Caco-2 (cell line): Measurements from ENCODE around the gene KLHL29. TPM values are rescaled to one million over a fixed set of nuclear protein-coding genes. Genes with fewer than 3 reads are reported as not detected.

Experiments
- BruUV-seq: library from RNA; stranded (reverse); fragments of 400-500 nt; replicated peaks from 2 replicates; lab custom pipeline; 2021; lab: Mats Ljungman, UMichigan
- CTCF ChIA-PET: fragments of 300-600 bp; sonication (Branson Sonifier 250); formaldehyde crosslinking; loops from one replicate; lab custom pipeline; 2022; ENCODE audit warnings: antibody characterized with exemption; lab: Charles Lee
- POLR2A ChIA-PET: fragments of 300-600 bp; sonication (Branson Sonifier 250); formaldehyde crosslinking; loops from one replicate; lab custom pipeline; 2022; ENCODE audit warnings: antibody characterized with exemption; lab: Charles Lee
- DNase-seq, 2 experiments: peaks; one replicate each; pipeline versions ENCODE4 v3.0.0 to v3.0.0-alpha.2; 2020 to 2022
- H3K27me3 ChIP-seq: replicated peaks from 2 replicates; pipeline ENCODE4 v1.6.0; 2011; ENCODE audit warnings: low read length; ENCODE audit not compliant: control insufficient read depth, insufficient read depth
- H3K36me3 ChIP-seq: 2 replicates; pipeline ENCODE4 v1.5.1; 2011; ENCODE audit warnings: low read length; ENCODE audit not compliant: control insufficient read depth, insufficient read depth
- H3K4me1 ChIP-seq: fragments of 250-450 bp; sonication (Bioruptor Pico); 2 replicates; pipeline ENCODE4 v1.5.1; 2020; ENCODE audit warnings: mild to moderate bottlenecking
- H3K4me3 ChIP-seq: 2 replicates; pipeline ENCODE4 v1.5.1; 2011; ENCODE audit warnings: low read depth, mild to moderate bottlenecking, control low read depth, low read length
- H3K9me3 ChIP-seq: fragments of 250-450 bp; sonication (Bioruptor Pico); 2 replicates; pipeline ENCODE4 v1.5.1; 2020; ENCODE audit warnings: mild to moderate bottlenecking, moderate library complexity
- H3K27ac Mint-ChIP-seq: one replicate; pipeline ENCODE4 v1.8.0; 2022; ENCODE audit warnings: mixed read lengths; ENCODE audit not compliant: unreplicated experiment
- H3K27me3 Mint-ChIP-seq: one replicate; pipeline ENCODE4 v1.8.0; 2022; ENCODE audit warnings: mixed read lengths; ENCODE audit not compliant: insufficient read depth, unreplicated experiment
- H3K36me3 Mint-ChIP-seq: one replicate; pipeline ENCODE4 v1.8.0; 2022; ENCODE audit warnings: mild to moderate bottlenecking, mixed read lengths; ENCODE audit not compliant: insufficient read depth, unreplicated experiment
- H3K4me1 Mint-ChIP-seq: one replicate; pipeline ENCODE4 v1.8.0; 2022; ENCODE audit warnings: low read depth, mixed read lengths; ENCODE audit not compliant: unreplicated experiment
- H3K4me3 Mint-ChIP-seq: one replicate; pipeline ENCODE4 v1.8.0; 2022; ENCODE audit warnings: mild to moderate bottlenecking, moderate library complexity, mixed read lengths; ENCODE audit not compliant: unreplicated experiment
- H3K9me3 Mint-ChIP-seq: one replicate; pipeline ENCODE4 v1.8.0; 2022; ENCODE audit warnings: mixed read lengths; ENCODE audit not compliant: unreplicated experiment
- intact Hi-C: fragments of 100-400 bp; cut with micrococcal nuclease; formaldehyde crosslinking; loops from one replicate; pipeline ENCODE4 v1.10.0; 2022; ENCODE audit not compliant: unreplicated experiment
- total RNA-seq: library from RNA; stranded (reverse); gene quantifications from 2 replicates; pipeline ENCODE4 v1.2.3, GENCODE V29; 2022
- TF ChIP-seq, protein P1 (sequence below), 2 experiments: fragments of 200-600 bp in 1 of 2; IDR thresholded peaks; 1 replicate in 1 of 2; 2 replicates in 1 of 2; pipeline versions ENCODE4 v1.5.1 to v1.8.0; 2011 to 2022; ENCODE audit warnings: antibody characterized with exemption in 1 of 2, control low read depth in 1 of 2, inconsistent platforms in 1 of 2, low read depth in 1 of 2, low read length in 1 of 2, mild to moderate bottlenecking in 1 of 2, moderate library complexity in 1 of 2; ENCODE audit not compliant: insufficient read depth in 1 of 2, severe bottlenecking in 1 of 2, unreplicated experiment in 1 of 2

The KLHL29 gene
- total RNA-seq, 1 experiment from 2014 or later = 0.61 TPM

DNA sequence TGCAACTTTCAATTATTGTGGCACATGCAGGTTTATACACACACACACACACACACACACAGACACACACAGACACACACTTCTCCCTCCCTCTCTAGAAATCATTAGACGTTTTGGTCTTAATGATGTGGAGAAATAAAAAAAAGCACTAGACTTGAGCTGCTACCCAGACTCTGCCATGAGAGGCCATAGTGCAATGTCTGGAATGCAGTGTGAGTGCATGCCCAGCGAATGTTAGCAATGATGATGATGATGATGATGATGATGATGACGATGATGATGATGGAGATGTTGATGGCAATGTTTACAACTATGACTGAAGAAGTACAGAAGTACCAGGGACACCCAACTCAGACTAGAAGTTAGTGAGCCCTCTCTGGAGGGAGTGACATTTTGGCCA lies 23.8 kb upstream of the KLHL29 start:
- Mint-ChIP-seq H3K36me3 (no peaks in the 10 kb centered on the region), H3K9me3 (no peaks in the 10 kb centered on the region), H3K4me1 (peaks cover 12% of the 10 kb centered on the region), H3K27ac (no peak overlapping the region), H3K27me3 (peaks cover 20% of the 10 kb centered on the region), H3K4me3 (no peak overlapping the region)
- no TSS peak for BruUV-seq
- TF ChIP-seq, protein P1, sequence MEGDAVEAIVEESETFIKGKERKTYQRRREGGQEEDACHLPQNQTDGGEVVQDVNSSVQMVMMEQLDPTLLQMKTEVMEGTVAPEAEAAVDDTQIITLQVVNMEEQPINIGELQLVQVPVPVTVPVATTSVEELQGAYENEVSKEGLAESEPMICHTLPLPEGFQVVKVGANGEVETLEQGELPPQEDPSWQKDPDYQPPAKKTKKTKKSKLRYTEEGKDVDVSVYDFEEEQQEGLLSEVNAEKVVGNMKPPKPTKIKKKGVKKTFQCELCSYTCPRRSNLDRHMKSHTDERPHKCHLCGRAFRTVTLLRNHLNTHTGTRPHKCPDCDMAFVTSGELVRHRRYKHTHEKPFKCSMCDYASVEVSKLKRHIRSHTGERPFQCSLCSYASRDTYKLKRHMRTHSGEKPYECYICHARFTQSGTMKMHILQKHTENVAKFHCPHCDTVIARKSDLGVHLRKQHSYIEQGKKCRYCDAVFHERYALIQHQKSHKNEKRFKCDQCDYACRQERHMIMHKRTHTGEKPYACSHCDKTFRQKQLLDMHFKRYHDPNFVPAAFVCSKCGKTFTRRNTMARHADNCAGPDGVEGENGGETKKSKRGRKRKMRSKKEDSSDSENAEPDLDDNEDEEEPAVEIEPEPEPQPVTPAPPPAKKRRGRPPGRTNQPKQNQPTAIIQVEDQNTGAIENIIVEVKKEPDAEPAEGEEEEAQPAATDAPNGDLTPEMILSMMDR (IDR thresholded peaks at IDR 0.05; ENCODE audit: insufficient read depth in 1 of 2, low read depth in 1 of 2, low read length in 1 of 2, severe bottlenecking in 1 of 2, unreplicated experiment in 1 of 2) = no peak
- intact Hi-C loops = no loop called here
- CTCF ChIA-PET = no interaction called here
- Histone ChIP-seq H3K4me1 (peaks cover 10% of the 10 kb centered on the region), H3K36me3 (no peaks in the 10 kb centered on the region), H3K9me3 (no peaks in the 10 kb centered on the region), H3K27me3 (no peaks in the 10 kb centered on the region; the same call in 1 of the 2 replicates), H3K4me3 (no peak overlapping the region)
- POLR2A ChIA-PET = no interaction called here
- no peak for DNase-seq

DNA sequence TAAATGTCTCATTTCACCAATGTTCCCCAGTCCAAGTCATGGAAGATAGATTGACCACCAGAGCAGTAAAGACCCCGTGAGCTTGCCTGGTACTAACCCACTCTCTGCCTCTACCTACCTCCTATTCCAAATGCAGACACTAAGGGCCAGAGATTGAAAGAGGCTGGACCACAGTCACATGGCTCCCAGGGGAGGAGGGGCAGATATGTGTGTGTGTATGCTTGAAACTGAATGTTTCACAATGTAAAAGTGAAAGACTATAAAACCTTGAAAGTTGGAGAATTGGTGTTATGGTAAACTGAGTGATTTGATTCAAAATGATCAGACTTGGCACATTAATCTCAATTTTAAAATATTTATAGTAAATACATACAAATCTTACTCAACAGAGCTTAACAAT lies 21.7 kb upstream of the KLHL29 start:
- CTCF ChIA-PET = interaction anchor here (0.6 kb wide), 1 partner anchor 92 kb away, joined by 4 read pairs; no protein-coding TSS in a partner anchor
- POLR2A ChIA-PET = no interaction called here
- TF ChIP-seq, protein P1 (IDR thresholded peaks at IDR 0.05; ENCODE audit: insufficient read depth in 1 of 2, low read depth in 1 of 2, low read length in 1 of 2, severe bottlenecking in 1 of 2, unreplicated experiment in 1 of 2) = no peak
- intact Hi-C loops = no loop called here
- Histone ChIP-seq H3K27me3 (no peaks in the 10 kb centered on the region; the same call in 1 of the 2 replicates), H3K4me3 (no peak overlapping the region), H3K36me3 (no peaks in the 10 kb centered on the region), H3K4me1 (peaks cover 10% of the 10 kb centered on the region), H3K9me3 (no peaks in the 10 kb centered on the region)
- peaks cover 27% of the 10 kb centered on the region for H3K27me3 Mint-ChIP-seq
- no peak overlapping the region for H3K4me3 Mint-ChIP-seq
- no TSS peak for BruUV-seq
- DNase-seq = no peak
- no peaks in the 10 kb centered on the region for H3K36me3 Mint-ChIP-seq
- peaks cover 19% of the 10 kb centered on the region for H3K4me1 Mint-ChIP-seq
- no peaks in the 10 kb centered on the region for H3K9me3 Mint-ChIP-seq
- H3K27ac Mint-ChIP-seq = no peak overlapping the region

DNA sequence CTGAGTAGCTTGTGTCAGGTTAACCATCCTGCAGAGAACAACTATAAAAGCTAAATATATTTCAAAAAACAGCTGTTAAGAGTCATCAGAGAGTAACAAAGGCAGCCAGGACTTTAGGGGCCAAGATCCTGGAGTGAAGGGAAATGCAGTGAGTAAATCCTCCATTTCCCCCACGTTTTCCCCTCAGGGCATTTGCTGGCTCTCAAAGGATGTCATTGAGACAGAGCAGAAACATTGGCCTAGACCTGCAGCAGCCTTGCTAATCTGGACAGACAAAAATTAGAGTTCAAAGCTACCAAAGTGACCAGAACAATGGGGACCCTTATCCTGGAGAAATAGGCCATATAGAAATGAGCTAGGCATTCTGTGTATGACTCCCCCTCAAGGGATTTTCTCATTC lies 21.1 kb upstream of the KLHL29 start:
- H3K36me3 ChIP-seq = no peaks in the 10 kb centered on the region
- ChIA-PET POLR2A (no interaction called here), CTCF (no interaction called here)
- Mint-ChIP-seq H3K4me1 (peaks cover 19% of the 10 kb centered on the region), H3K36me3 (no peaks in the 10 kb centered on the region), H3K9me3 (no peaks in the 10 kb centered on the region), H3K27ac (no peak overlapping the region), H3K4me3 (no peak overlapping the region), H3K27me3 (peaks cover 27% of the 10 kb centered on the region)
- DNase-seq = no peak
- H3K4me3 ChIP-seq = no peak overlapping the region
- H3K9me3 ChIP-seq = no peaks in the 10 kb centered on the region
- peaks cover 10% of the 10 kb centered on the region for H3K4me1 ChIP-seq
- no peaks in the 10 kb centered on the region; the same call in 1 of the 2 replicates for H3K27me3 ChIP-seq
- no TSS peak for BruUV-seq
- intact Hi-C loops = no loop called here
- TF ChIP-seq, protein P1 (IDR thresholded peaks at IDR 0.05; ENCODE audit: insufficient read depth in 1 of 2, low read depth in 1 of 2, low read length in 1 of 2, severe bottlenecking in 1 of 2, unreplicated experiment in 1 of 2) = no peak
